Common myeloid progenitor, CD34-positive (primary cell): ENCODE measurements around the gene ITPK1.

ENCODE experiments used
- CTCF ChIA-PET: fragments of 350-600 bp; sonication (Branson Sonifier 250); formaldehyde crosslinking; loops from one replicate; lab custom pipeline; 2021; ENCODE audit warnings: antibody characterized with exemption; lab: Charles Lee
- POLR2A ChIA-PET: fragments of 350-600 bp; sonication (Branson Sonifier 250); formaldehyde crosslinking; loops from one replicate; lab custom pipeline; 2021; ENCODE audit warnings: antibody characterized with exemption; lab: Charles Lee
- DNase-seq, 3 donors: peaks; one replicate each; pipeline versions ENCODE4 v3.0.0 to v3.0.0-alpha.2; 2013
- H3K27ac ChIP-seq, 2 experiments: 1 replicate in 1 of 2; 2 replicates in 1 of 2; pipeline ENCODE4 v1.7.0; 2013; ENCODE audit warnings: inconsistent platforms in 2 of 2, low read length in 2 of 2, mild to moderate bottlenecking in 2 of 2, low read depth in 1 of 2, moderate library complexity in 1 of 2; ENCODE audit not compliant: severe bottlenecking in 2 of 2, insufficient read depth in 1 of 2, poor library complexity in 1 of 2
- H3K27me3 ChIP-seq, 5 experiments: replicated peaks in 2 of 5; 1 replicate in 3 of 5; 2 replicates in 2 of 5; pipeline versions ENCODE4 v1.6.1 to v1.7.0; 2013; ENCODE audit warnings: low read length in 4 of 5, mild to moderate bottlenecking in 2 of 5, moderate library complexity in 2 of 5, inconsistent platforms in 1 of 5; ENCODE audit not compliant: insufficient read depth in 5 of 5, control insufficient read depth in 4 of 5
- H3K36me3 ChIP-seq, 4 experiments: 1 replicate in 2 of 4; 2 replicates in 2 of 4; pipeline versions ENCODE4 v1.6.1 to v1.7.0; 2013; ENCODE audit warnings: low read length in 3 of 4, control low read depth in 1 of 4, mild to moderate bottlenecking in 1 of 4; ENCODE audit not compliant: control insufficient read depth in 4 of 4, insufficient read depth in 4 of 4
- H3K4me1 ChIP-seq, 4 experiments: 1 replicate in 3 of 4; 2 replicates in 1 of 4; pipeline versions ENCODE4 v1.6.1 to v1.7.1; 2013; ENCODE audit warnings: low read length in 3 of 4, mild to moderate bottlenecking in 3 of 4, control low read depth in 1 of 4, inconsistent platforms in 1 of 4, moderate library complexity in 1 of 4; ENCODE audit not compliant: control insufficient read depth in 4 of 4, insufficient read depth in 4 of 4; ENCODE audit errors: control extremely low read depth in 1 of 4
- H3K4me3 ChIP-seq, 7 experiments: 1 replicate in 4 of 7; 2 replicates in 3 of 7; pipeline versions ENCODE4 v1.5.1 to v1.7.0; 2013; ENCODE audit warnings: mild to moderate bottlenecking in 7 of 7, low read length in 6 of 7, moderate library complexity in 6 of 7, inconsistent platforms in 2 of 7, low read depth in 2 of 7, control low read depth in 1 of 7; ENCODE audit not compliant: insufficient read depth in 4 of 7, control insufficient read depth in 1 of 7; ENCODE audit errors: extremely low read depth in 1 of 7
- H3K9me3 ChIP-seq, 5 experiments: 1 replicate in 4 of 5; 2 replicates in 1 of 5; pipeline versions ENCODE4 v1.6.1 to v1.7.1; 2013; ENCODE audit warnings: low read length in 4 of 5, mild to moderate bottlenecking in 2 of 5, inconsistent platforms in 1 of 5, low read depth in 1 of 5, moderate library complexity in 1 of 5; ENCODE audit not compliant: control insufficient read depth in 4 of 5, insufficient read depth in 2 of 5; ENCODE audit errors: control extremely low read depth in 1 of 5
- WGBS: methylation state at CpG from one replicate; pipeline ENCODE4 v1.1.5; 2013; ENCODE audit not compliant: insufficient coverage; 5-methylcytosine and 5-hydroxymethylcytosine counted together

The ITPK1 gene

GRCh38 chr14:93002851-93003298, 112.8 kb downstream of the ITPK1 start:
- no peaks in the 10 kb centered on the region for H3K9me3 ChIP-seq
- DNase-seq, result no peak
- peaks cover 0 to 8% (median 5%) of the 10 kb centered on the region in 4 experiments for H3K4me1 ChIP-seq
- ChIA-PET CTCF (no interaction called here), POLR2A (no interaction called here)
- H3K27ac ChIP-seq, result no peak overlapping the region
- H3K4me3 ChIP-seq, result no peak overlapping the region
- peaks cover 0 to 10% (median 6%) of the 10 kb centered on the region in 4 experiments for H3K36me3 ChIP-seq
- no peaks in the 10 kb centered on the region for H3K27me3 ChIP-seq
- 93% methylated on average over 5 of the region's 5 CpGs for WGBS

- peaks cover 0 to 11% (median 7%) of the 10 kb centered on the region in 4 experiments for H3K36me3 ChIP-seq
Observed at GRCh38 chr14:93002049-93002448, 113.7 kb downstream of the ITPK1 start.

GRCh38 chr14:92998946-92999345, 116.8 kb downstream of the ITPK1 start:
- ChIA-PET CTCF (no interaction called here), POLR2A (no interaction called here)
- Histone ChIP-seq H3K4me1 (no peaks in the 10 kb centered on the region), H3K27ac (no peak overlapping the region), H3K4me3 (no peak overlapping the region), H3K36me3 (peaks cover 0 to 13% (median 10%) of the 10 kb centered on the region in 4 experiments), H3K9me3 (no peaks in the 10 kb centered on the region), H3K27me3 (no peaks in the 10 kb centered on the region)
- no peak for DNase-seq
- WGBS, result 92% methylated on average over 10 of the region's 10 CpGs

More at GRCh38 chr14:93002049-93002448, 113.7 kb downstream of the ITPK1 start:
- ChIA-PET POLR2A (no interaction called here), CTCF (no interaction called here)
- Histone ChIP-seq H3K9me3 (no peaks in the 10 kb centered on the region), H3K27ac (no peak overlapping the region), H3K4me3 (no peak overlapping the region), H3K4me1 (peaks cover 0 to 8% (median 5%) of the 10 kb centered on the region in 4 experiments), H3K27me3 (no peaks in the 10 kb centered on the region)
- 93% methylated on average over 6 of the region's 6 CpGs for WGBS
- DNase-seq, result no peak

DNA sequence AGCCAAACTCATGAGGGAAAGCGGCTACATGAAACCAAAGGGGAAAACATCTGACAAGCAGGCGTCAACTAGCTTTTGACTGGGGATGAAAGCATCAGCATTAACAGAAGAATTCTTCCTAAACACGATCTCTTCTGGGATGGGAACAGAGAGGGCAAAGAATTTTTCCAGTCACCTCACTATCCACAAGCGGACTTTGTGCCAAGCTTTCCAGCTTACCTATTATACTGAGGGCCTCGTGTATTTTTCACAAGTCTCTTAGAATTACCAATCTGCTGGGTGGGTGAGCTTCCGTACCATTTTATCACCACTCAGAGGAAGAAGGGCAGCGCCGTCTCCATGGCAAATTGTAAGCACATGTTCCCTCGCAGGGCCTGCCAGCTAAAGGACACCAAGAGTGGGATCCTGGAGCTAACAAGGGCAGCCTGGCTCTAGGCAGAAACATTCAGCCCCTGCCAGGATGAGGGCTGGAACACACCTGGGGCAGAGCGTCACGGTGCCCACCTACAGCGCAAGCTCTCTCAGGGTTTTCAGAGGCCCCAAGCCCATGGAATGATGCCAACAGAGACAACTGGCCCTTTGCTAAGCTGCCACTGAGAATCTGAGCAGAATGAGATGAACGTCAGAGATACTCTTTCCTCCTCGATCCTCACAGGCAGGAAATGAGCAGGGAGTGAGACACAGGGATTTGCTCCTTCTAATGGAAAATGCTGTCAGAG, 118.2 kb downstream of the ITPK1 start:
- no peaks in the 10 kb centered on the region for H3K4me1 ChIP-seq
- H3K27ac ChIP-seq, result no peak overlapping the region
- 96% methylated on average over 14 of the region's 14 CpGs for whole genome bisulfite sequencing
- POLR2A ChIA-PET, result no interaction called here
- peaks cover 0 to 24% (median 19%) of the 10 kb centered on the region in 4 experiments for H3K36me3 ChIP-seq
- H3K9me3 ChIP-seq, result no peaks in the 10 kb centered on the region
- DNase-seq, result no peak
- no peak overlapping the region for H3K4me3 ChIP-seq
- H3K27me3 ChIP-seq, result no peaks in the 10 kb centered on the region
- CTCF ChIA-PET, result interaction anchor here (1.5 kb wide), 1 partner anchor 50 kb away, joined by 3 read pairs; no protein-coding TSS in a partner anchor

DNA sequence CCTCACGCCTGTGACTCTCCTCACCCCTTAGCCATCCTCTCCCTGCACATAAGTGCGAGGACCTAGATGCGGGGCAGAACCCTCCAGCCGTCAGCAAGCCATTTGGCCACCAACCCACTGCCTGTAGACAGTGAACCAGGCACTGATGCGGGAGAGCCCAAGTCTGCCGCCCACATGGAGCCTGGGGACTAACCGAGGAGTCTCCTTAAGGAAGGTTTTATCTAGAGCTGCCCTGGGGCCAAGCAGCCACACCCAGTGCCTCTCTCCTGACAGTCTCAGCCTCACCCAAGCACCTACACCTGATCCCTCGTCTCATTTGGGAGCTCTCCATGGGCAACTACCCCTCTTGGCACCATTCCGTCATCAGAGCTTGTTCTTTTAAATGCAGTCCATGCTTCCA, 120.1 kb downstream of the ITPK1 start:
- Histone ChIP-seq H3K4me1 (no peaks in the 10 kb centered on the region), H3K36me3 (peaks cover 0 to 35% (median 28%) of the 10 kb centered on the region in 4 experiments), H3K27me3 (no peaks in the 10 kb centered on the region), H3K4me3 (no peak overlapping the region), H3K27ac (no peak overlapping the region), H3K9me3 (no peaks in the 10 kb centered on the region)
- WGBS, result 95% methylated on average over 4 of the region's 9 CpGs
- ChIA-PET CTCF (interaction anchor here (0.8 kb wide), 1 partner anchor 119 kb away, joined by 3 read pairs; no protein-coding TSS in a partner anchor), POLR2A (no interaction called here)
- no peak for DNase-seq

DNA sequence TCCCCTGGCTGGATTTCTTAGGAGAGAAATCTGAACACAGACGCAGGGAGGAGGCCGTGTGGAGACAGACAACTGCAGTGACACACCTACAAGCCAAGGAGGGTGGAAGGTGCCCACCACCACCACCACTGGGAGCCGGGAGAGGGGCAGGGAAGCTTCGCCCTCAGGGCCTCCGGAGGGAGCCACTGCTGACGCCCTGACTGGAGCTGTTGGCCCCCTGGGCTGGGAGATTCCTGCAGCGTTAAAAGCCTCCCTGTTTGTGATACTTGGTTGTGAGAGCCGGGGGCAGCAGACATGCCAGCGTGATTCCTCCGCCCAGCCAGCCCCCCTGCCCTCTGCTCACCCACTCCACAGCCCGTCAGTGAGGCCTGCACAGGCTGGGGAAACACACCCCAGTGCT, 120.8 kb downstream of the ITPK1 start:
- Histone ChIP-seq H3K36me3 (peaks cover 0 to 39% (median 29%) of the 10 kb centered on the region in 4 experiments), H3K9me3 (no peaks in the 10 kb centered on the region), H3K27ac (no peak overlapping the region), H3K27me3 (no peaks in the 10 kb centered on the region), H3K4me3 (no peak overlapping the region), H3K4me1 (no peaks in the 10 kb centered on the region)
- POLR2A ChIA-PET, result no interaction called here
- CTCF ChIA-PET, result no interaction called here
- 98% methylated on average over 9 of the region's 11 CpGs for WGBS
- DNase-seq, result no peak

DNA sequence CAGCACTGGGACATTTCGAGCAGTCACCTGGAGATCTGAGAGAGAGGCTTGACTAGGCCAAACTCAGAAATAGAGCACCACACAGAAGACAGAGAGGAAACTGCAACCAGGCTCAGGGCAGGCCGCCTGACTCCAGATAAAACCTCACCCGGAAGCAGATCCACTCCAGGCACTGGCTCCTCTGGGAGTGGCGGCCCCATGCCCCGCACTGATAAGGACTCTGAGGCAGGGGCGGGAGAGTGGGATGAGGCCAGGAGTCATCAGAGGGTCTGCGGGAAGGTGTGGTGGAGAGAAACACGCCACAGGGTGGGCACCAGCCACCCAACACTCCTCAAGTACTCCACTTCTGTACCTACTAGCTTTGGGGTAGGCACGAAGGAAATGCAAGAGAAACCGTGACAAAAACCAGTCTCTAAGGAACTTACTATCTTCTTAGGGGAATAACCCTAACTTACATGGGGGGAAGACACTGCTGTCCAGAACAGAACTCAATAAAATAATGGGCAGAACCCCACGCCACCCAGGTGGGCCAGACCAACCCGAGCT, 121.5 kb downstream of the ITPK1 start:
- Histone ChIP-seq H3K36me3 (peaks cover 0 to 38% (median 29%) of the 10 kb centered on the region in 4 experiments), H3K4me3 (no peak overlapping the region), H3K4me1 (no peaks in the 10 kb centered on the region), H3K9me3 (no peaks in the 10 kb centered on the region), H3K27ac (peak overlapping the region in 1 of 2 experiments; percentile 8), H3K27me3 (no peaks in the 10 kb centered on the region)
- 97% methylated on average over 5 of the region's 12 CpGs for whole genome bisulfite sequencing
- ChIA-PET POLR2A (no interaction called here), CTCF (no interaction called here)
- no peak for DNase-seq
